Measurements from ENCODE around the gene OR10AD1. TPM values are rescaled to one million over a fixed set of nuclear protein-coding genes. Genes with fewer than 3 reads are reported as not detected.

OR10AD1 gene
- total RNA-seq, 1 donor from 2014 or later = not detected

DNA sequence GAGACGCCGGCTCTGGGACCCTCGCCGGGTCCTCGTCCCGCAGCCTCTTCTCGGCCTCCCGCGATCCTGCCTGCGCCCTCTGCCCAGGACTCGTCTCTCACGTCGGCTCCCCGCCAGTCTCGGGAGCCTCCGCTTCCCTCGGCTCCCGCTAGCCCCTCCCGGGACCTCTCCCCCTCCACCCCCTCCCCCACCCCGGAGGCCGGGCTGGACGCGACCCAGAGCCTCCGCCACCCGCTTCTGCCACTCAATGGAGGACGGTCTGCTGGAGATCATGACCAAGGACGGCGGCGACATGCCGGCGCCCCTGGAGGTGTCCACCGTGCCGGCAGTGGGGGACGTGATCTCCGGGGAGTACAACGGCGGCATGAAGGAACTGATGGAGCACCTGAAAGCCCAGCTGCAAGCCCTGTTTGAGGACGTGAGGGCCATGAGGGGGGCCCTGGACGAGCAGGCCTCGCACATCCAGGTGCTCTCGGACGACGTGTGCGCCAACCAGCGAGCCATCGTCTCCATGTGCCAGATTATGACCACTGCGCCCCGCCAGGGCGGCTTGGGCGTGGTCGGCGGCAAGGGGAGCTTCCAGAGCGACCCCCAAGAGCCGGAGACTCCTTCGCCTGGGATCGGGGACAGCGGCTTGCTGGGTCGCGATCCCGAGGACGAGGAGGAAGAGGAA is 19.1 kb downstream of the OR10AD1 start:
- peaks cover 69% of the 10 kb centered on the region for H3K27me3 ChIP-seq (ENCODE audit: low read depth)
- H3K9me3 ChIP-seq (replicated peaks) = no peaks in the 10 kb centered on the region
- TF ChIP-seq, protein P1, sequence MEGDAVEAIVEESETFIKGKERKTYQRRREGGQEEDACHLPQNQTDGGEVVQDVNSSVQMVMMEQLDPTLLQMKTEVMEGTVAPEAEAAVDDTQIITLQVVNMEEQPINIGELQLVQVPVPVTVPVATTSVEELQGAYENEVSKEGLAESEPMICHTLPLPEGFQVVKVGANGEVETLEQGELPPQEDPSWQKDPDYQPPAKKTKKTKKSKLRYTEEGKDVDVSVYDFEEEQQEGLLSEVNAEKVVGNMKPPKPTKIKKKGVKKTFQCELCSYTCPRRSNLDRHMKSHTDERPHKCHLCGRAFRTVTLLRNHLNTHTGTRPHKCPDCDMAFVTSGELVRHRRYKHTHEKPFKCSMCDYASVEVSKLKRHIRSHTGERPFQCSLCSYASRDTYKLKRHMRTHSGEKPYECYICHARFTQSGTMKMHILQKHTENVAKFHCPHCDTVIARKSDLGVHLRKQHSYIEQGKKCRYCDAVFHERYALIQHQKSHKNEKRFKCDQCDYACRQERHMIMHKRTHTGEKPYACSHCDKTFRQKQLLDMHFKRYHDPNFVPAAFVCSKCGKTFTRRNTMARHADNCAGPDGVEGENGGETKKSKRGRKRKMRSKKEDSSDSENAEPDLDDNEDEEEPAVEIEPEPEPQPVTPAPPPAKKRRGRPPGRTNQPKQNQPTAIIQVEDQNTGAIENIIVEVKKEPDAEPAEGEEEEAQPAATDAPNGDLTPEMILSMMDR (IDR thresholded peaks at IDR 0.05; ENCODE audit: borderline replicate concordance) = no peak
- peak overlapping the region; percentile 82 for H3K4me3 ChIP-seq
- no peaks in the 10 kb centered on the region for H3K36me3 ChIP-seq
- H3K27ac ChIP-seq (replicated peaks) = peak overlapping the region; percentile 74
- intact Hi-C loops (cut with micrococcal nuclease) = no loop called here
- H3K4me1 ChIP-seq = peaks cover 25% of the 10 kb centered on the region
- DNase-seq = no peak

DNA sequence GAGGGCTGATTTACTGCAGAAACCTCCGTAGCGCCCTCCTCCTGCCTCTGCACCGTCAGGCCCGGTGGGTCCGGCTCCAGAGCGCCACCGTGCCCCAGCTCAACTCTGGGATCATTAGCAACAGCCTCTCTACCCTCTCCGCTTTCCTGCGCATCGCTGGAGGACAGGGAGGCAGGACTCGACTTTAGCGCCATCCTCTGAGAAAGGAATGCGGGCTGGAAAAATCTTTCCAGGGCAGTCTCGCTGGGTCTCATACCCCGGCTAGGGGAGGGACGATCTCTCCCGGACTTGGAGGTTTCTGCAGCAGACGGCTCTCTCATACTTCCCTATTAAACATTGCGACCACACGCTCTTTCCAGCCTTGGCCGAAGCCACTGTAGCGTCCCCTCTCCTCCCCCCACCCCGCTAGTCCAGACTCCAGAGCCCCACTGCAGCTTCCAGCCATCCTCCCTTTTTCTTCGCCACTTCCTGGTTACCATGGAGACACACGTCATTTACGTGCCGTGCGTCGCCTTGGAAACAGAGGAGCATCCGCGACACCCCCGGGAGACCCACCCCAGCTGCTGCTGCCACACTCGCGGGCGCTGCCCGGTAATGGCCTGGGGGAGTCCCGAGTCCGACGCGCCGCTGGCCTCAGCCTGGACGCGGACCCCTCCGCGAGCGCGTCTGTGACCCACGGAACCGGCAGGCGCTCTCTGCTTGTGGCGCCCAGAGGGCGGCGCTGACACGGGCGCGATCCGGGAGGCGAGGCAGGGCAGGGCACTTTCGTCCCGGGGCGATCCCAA is 19.8 kb downstream of the OR10AD1 start, which contains the start of gene CCDC184:
Gene CCDC184, plus strand, starts transcription at position 554 of the 785 bp plus-strand sequence. CDS start 479 bp downstream, outside the sequence.
- Histone ChIP-seq H3K9me3 (replicated peaks) (no peaks in the 10 kb centered on the region), H3K27ac (replicated peaks) (peak within 1 kb of the TSS; percentile 74), H3K4me3 (peak within 1 kb of the TSS; percentile 82), H3K36me3 (no peaks in the 10 kb centered on the region), H3K4me1 (peaks cover 25% of the 10 kb centered on the region), H3K27me3 (ENCODE audit: low read depth) (peaks cover 76% of the 10 kb centered on the region)
- intact Hi-C loops (cut with micrococcal nuclease) = no loop called here
- DNase-seq = peak; percentile 59
- TF ChIP-seq, protein P1 (IDR thresholded peaks at IDR 0.05; ENCODE audit: borderline replicate concordance) = peak; percentile 50

DNA sequence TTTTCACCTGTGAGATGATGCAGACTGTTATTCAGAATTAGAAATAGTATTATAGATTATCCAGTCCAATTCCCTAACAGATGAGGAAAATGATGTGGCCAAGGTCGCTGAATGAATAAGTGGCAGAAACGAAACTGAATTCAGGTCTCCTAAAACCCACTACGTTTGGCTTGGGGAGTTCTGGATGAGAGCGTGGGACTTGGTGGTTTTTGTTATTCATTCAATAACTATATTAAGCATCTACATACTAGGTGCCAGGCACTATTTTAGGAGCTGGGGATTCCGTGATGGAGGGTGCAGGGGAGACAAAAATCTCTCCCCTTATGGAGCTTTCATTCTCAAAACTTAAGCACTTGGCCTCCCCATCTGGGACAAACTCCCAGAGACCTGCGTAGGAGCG is 20.5 kb downstream of the OR10AD1 start:
- Histone ChIP-seq H3K27me3 (ENCODE audit: low read depth) (peaks cover 83% of the 10 kb centered on the region), H3K4me3 (peak overlapping the region; percentile 82), H3K9me3 (replicated peaks) (no peaks in the 10 kb centered on the region), H3K27ac (replicated peaks) (peak overlapping the region; percentile 74), H3K36me3 (no peaks in the 10 kb centered on the region), H3K4me1 (peaks cover 25% of the 10 kb centered on the region)
- intact Hi-C loops (cut with micrococcal nuclease) = no loop called here
- DNase-seq = no peak
- TF ChIP-seq, protein P1 (IDR thresholded peaks at IDR 0.05; ENCODE audit: borderline replicate concordance) = no peak

DNA sequence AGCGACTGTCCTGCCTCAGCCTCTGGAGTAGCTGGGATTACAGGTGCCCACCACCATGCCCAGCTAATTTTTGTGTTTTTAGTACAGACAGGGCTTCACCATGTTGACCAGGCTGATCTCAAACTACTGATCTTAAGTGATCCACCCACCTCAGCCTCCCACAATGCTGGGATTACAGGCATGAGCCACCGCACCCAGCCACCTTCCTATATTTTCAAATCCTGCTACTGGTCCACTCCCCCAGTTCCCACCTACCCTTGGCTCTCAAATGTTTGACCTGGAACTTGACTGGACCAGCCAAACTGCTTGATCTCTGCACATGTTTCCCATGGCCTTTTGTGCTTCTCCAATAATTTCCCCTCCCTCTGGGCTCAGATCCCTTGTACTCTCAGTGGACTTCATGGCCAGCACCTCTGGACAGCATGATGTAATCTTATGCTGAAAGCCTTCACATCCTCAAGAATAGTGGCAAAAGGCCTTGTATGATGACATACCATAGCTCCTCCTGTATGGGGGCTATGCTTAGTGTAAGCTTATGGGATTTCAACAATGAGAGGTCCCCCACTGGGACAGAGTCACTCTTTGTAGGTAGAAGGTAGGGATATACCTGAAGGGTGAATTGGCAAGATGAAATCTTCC is 22.1 kb downstream of the OR10AD1 start:
- peaks cover 25% of the 10 kb centered on the region for H3K4me1 ChIP-seq
- TF ChIP-seq, protein P1 (IDR thresholded peaks at IDR 0.05; ENCODE audit: borderline replicate concordance) = no peak
- H3K36me3 ChIP-seq = no peaks in the 10 kb centered on the region
- no peaks in the 10 kb centered on the region for H3K9me3 ChIP-seq (replicated peaks)
- H3K27ac ChIP-seq (replicated peaks) = peak overlapping the region; percentile 57
- no peak for DNase-seq
- H3K4me3 ChIP-seq = no peak overlapping the region
- intact Hi-C loops (cut with micrococcal nuclease) = no loop called here
- peaks cover 96% of the 10 kb centered on the region for H3K27me3 ChIP-seq (ENCODE audit: low read depth)

DNA sequence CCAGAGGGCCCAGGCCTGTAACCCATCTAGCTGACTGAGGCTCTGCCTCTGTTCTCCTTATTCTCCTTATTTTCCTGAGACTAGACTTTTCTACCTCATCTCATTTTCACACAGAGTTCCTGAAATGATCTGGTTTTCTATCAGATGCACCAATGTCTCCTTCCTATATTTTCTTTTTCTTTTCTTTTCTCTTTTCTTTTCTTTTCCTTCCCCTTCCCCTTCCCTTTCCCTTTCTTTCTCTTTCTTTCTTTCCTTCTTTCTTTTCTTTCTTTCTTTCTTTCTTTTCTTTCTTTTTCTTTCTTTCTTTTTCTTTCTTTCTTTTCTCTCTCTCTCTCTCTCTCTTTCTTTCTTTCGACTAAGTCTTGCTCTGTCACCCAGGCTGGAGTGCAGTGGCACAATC is 22.7 kb downstream of the OR10AD1 start:
- Histone ChIP-seq H3K4me3 (no peak overlapping the region), H3K27ac (replicated peaks) (peak overlapping the region; percentile 45), H3K9me3 (replicated peaks) (no peaks in the 10 kb centered on the region), H3K27me3 (ENCODE audit: low read depth) (peaks cover 97% of the 10 kb centered on the region), H3K36me3 (no peaks in the 10 kb centered on the region), H3K4me1 (peaks cover 25% of the 10 kb centered on the region)
- intact Hi-C loops (cut with micrococcal nuclease) = no loop called here
- DNase-seq = no peak
- TF ChIP-seq, protein P1 (IDR thresholded peaks at IDR 0.05; ENCODE audit: borderline replicate concordance) = no peak

Measured in left ventricle myocardium inferior (tissue), 1 donor.